ENCODE results near the gene ROPN1B.
"Not testable (repeated sequence)": the region's sequence is repeated elsewhere in the genome, so short reads cannot be mapped to it uniquely, and the experiment has no call there.

The ROPN1B gene

DNA sequence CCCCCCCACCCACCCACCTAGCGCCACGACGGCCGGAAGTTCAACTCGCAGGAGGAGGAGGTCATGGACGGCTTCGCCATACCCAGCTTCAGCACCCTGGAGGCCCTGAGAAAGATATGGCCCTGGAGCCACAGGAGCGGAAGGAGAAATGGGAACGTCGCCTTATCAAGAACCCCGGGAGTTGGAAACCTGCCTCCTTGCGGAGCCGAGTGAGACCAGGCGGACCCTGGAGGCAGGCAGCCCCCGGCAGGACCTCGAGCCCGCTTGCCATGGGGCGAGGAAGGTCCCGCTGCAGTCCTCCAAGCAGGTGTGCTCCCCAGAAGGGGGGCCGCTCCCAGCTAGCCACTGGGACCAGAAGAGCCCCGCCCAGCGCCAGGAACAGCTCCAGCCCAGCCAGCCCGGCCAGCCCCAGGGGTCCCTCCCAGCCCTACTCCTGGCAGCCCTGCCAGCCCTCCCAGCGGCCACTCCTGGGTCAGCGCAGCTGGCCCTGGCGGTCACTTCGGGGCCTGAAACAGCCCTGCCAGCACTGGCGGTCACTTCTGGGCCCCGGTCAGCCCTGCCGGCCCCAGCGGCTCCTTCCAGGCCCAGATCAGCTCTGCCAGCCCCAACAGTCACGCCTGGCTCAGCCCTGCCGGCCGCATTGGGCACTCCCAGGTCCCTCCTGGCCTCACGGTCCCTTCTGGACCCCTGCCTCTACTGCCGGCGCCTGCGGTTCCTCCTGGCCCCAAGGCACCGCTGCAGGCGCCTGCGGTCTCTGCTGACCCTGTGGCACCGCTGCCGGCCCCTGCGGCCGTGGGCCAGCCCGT is 10.3 kb upstream of the ROPN1B start:
- DNase-seq = no peak

DNA sequence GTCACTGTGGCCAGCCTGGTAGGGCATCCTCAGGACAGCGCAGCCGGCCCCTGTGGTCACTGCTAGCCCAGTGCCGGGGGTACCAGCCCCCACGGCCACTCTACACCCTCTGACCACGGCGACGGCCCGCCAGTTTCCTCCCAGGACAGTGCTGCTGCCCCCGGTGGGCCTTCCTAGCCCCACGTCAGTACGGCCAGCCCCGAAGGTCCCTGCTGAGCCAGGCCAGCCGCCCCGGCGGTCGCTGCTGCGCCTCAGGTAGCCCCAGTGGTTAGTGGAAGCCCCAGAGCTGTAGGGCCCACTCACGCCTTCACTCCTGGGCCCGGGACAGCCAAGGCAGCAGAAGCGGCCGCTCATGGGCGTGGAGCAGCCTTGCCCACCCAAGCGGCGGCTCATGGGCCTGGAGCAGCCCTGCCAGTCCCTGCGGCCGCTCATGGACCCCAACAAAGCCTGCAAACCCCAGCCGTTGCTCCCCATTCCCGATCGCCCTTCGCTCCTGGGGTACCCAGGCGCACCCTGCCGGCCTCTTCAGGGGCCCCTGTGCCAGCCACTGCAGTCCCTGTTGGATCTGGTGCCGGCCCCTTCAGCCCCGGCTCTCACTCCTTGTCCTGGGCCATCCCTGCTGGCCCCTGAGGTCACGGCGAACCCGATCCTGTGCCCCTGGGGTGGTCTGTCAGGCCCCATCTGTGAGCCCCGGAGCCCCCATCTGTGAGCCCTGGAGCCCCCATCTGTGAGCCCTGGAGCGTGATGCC is 9.5 kb upstream of the ROPN1B start:
- DNase-seq = no peak

GRCh38 chr3:125960066-125960424 is 8.9 kb upstream of the ROPN1B start:
- no peak for DNase-seq

- DNase-seq = no peak
Observed at GRCh38 chr3:125960456-125961288, 8.3 kb upstream of the ROPN1B start.

- no peak for DNase-seq
Observed at GRCh38 chr3:125961289-125961589, 7.7 kb upstream of the ROPN1B start.

GRCh38 chr3:125963834-125964233 is 5.1 kb upstream of the ROPN1B start:
- DNase-seq = not testable (repeated sequence)

DNA sequence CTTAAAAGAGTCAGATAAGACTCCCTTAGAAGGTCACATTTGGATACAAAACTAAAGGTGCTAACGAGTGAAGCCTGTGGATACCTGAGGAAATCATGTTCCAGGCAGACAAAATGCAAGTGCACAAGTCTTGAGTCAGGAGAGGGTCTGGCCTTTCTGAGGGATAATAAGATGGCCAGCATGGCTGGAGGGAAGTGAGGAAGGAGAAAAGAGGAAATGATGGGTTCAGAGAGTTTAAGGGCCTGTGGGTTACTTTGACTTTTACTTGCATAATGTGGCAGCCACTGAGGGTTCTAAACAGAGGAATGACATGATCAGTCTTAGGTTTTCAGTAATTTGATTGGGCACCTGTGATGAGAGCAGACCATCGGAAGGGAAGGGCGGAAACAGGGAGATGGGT is 3.5 kb upstream of the ROPN1B start:
- DNase-seq = no peak

DNA sequence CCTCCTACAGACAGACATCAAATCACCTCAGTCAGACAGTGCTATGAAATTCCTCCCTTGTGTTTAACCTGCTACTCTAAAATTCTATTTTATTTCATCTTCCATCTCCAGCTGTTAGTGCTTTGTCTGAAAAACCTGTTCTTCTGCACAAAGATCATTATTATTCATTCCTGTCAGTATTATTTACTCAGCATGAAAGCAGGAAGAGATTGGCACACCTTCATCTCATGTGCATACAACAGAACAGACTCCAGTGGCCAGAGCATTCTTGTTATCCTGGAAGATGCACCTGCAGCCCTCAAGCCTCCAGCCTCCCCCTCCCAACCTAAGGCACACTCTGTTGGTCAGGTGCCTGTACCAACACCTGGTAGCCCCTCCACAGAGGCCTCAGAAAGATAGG is 1.8 kb upstream of the ROPN1B start:
- DNase-seq = no peak

- not testable (repeated sequence) for DNase-seq
Observed at GRCh38 chr3:125968121-125968520, 857 bp upstream of the ROPN1B start.

DNA sequence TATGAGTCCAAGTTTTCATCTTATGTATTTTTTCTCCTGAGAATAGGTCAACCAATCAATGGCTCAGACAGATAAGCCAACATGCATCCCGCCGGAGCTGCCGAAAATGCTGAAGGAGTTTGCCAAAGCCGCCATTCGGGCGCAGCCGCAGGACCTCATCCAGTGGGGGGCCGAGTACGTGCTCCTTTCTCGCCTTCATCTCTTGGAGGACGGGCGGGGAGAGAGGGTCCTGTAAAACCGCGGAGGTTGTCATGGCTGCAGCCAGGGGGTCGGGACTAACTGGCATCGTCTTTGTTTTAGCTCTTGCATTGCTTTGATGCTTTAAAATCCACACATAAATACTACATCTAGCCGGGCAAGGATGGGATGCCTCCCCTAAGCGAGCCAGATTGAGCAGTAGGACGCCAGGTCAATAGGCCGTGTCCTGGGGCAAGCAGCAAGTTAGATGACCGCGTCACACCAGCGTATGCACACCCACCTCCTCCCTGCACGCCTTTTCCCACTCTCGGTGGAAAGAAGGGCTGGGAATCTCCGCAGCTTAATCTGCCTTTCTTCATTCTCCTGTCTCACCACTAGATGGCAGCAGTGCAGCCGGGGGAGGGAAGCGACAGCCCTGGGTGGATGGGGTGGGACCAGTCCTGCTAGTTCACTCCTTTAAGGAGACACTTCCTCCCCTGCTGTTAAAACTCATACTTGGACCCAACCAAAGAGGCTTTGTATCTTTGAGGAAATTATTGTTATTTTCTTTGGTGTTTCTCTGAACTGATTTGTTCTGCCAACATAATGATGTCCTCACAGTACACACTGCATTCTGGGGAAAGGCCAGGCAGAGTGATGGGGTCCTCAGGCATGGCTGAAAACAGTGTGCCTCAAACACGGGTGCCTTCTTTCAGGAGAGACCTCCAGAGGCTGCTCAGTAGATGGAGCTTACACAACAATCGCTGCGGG is 3.3 kb downstream of the ROPN1B start:
- peak; percentile 34 to 40 for DNase-seq

DNA sequence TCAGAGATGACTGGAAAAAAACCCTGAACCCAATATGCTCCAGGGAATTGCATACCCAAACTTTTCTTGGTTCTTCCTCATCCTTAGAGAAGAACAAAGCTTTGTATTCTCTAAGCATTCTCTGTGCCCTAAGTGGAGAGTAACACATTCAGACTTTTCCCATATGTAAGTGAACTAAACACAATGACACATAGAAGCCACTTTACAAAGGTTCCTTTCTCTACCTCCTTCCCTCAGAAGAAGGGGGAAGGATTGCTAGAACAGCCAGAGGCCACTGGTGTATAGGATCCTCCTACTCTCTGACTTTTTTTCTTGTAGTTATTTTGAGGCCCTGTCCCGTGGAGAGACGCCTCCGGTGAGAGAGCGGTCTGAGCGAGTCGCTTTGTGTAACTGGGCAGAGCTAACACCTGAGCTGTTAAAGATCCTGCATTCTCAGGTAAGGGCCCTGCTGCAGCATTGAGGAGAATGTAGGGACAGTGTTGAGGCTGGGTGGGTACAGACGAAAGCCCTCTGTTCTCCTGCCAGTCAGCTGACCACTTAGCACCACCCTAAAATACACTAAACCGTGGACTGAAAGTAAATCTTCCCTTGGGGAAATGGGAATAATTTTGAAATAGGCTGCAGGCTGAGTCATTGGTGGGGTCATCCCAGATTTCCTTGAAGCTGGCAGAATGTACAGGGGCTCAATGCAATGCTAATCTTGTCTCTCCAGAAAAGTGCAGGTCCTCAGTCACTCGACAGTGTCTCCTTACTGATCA is 6.4 kb downstream of the ROPN1B start:
- DNase-seq = not testable (repeated sequence)

GRCh38 chr3:125976003-125976390 is 7.0 kb downstream of the ROPN1B start:
- DNase-seq = not testable (repeated sequence)

DNA sequence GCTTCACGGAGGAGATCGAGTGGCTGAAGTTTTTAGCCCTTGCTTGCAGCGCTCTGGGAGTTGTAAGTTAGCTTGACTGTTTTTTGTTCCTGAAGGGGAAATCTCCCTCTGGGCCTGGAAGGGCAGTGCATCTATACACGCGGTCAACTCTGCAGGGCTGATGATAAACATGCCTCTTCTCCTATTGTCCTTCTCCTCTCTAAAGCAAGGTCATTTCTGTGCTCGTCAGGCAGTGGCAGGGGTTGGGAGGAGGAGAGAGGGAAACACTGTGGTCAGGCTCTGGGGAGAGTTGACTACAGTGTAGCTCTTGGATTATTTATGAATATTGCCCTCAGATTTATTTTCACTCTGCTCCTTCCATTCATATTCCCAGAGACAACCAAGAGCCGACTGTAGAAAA is 8.1 kb downstream of the ROPN1B start:
- not testable (repeated sequence) for DNase-seq

DNA sequence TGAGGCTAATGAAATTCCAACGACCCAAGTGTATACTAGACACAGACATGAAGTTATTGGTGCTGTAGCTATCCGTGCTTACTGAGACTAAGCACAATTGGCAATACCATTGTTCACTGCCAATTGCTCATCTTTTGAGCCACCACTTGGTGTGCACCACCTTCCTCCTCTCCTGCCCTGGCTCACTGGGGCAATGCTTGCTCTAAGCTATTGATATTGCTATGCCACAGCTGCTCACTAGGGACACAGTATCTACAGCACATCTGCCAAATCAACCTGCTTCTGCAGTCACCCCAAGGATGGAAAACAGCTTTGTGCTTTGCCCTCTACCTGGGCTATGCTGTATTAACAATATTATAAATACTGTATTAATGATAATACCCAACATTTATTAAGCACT is 16.0 kb downstream of the ROPN1B start:
- not testable (repeated sequence) for DNase-seq

DNA sequence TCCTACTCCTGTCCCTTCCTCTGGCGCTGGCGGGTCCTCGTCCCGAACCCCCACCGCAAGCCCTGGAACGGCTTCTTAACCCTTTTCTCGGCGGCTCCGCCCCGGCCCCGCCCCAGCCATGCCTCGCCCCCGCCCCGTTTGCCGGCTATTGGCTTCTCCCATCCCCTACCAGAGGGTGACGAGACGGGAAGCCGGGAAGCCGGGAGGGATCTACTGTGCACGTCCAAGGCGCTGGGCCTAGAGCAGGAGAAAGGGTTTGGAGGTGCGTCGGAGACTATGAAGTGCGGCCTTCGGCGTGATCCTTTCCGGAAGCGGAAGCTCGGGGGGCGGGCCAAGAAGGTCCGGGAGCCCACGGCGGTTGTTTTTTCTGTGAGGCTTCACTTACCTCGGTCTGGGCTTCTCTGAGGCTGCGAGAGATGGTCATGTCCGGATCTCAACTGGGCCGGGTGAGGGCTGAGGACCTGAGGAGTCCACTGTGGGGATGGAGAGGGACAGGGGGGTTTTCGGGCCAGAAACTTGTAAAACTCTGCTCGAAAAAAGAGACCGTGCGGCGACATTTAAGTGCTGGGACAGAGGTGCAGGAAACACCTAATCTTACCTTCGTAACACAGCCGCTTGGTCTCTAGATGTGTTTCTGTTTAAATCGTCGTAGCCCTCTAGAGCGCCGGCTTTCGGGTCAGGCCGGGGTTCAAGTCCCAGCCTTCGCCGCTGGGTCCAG is 21.4 kb downstream of the ROPN1B start:
- DNase-seq = peak in 1 of 2 donors; percentile 80

GRCh38 chr3:125996751-125997150 is 27.8 kb downstream of the ROPN1B start:
- not testable (repeated sequence) for DNase-seq

GRCh38 chr3:126002189-126002588 is 33.2 kb downstream of the ROPN1B start:
- no peak for DNase-seq

DNA sequence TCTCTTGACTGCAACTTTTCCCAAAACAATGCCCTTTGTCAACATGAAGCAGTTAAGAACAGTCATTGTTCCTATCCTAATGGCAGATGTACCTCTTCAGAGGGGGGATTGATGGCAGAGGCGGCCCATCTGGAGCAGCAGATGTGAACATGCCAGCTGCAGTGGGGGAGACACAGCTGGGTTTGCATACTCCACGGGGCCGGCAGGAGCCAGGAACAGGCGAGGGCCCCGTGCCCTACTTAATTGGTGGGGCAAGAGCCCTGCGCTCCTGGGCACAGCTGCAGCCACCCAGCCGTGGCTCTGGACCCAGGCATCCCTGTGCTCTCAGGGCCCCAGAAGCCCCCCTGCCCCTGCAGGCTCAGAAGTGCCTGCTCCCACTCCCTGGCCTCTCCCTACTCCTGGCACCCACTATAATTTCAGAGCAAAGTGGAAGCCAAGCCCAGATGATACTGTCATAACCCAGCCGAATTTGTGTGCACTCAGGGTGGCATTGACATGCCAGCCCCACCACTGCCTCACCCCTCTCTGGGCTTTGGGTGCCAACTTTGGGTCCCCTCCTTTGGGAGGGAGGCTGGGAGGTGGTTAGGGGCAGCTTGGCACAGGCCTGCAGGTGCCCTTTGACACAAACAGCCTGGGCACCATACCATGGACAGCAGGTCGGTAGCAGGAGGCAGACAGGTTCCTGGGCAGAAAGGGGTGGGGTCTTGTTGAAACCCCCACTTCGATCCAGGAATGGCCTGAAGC is 34.6 kb downstream of the ROPN1B start:
- DNase-seq = no peak

DNA sequence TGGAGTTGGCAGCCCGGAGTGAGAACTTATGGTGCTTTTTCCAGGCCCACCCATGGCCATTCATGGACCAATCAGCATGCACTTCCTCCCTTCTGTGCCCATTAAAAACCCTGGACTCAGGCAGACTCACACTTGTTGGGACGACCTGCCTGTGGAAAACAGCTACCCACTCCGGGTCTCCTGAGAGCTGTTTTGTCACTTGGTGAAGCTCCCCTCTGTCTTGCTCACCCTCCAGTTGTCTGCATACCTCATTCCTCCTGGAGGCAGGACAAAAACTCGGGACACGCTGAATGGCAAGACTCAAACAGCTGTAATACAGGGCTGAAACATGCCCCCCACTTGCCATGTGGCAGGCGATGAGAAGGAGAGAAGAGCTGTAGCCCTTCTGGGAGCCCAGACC is 35.2 kb downstream of the ROPN1B start:
- DNase-seq = no peak

DNA sequence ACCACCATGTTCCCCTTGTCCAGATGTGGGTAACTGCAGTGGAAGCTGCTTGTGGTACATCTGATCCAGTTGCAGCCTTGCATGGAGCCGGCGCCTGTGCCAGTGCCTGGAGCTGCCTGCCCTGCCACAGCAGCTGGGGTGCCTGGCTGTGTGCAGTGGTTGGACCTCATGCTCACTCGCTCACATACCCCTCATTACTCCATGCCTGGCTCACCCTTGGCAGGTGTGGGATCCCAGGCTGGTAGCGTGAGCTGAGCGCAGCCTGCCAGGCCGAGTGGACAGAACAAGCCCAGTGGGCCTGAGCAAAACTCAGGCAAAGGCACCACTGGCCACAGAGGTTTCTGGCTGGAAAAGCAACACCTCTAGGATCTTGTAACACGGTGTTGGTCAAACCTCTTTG is 35.7 kb downstream of the ROPN1B start:
- DNase-seq = no peak

Data from hippocampal formation (tissue), 2 donors.